GM18498 (cell line): ENCODE results near the gene TAB3.

ENCODE experiments used
- ATAC-seq: cut with Tn5 transposase; IDR thresholded peaks from one replicate; pipeline ENCODE4 v1.9.1; 2021; ENCODE audit warnings: mild to moderate bottlenecking, moderate library complexity; ENCODE audit not compliant: unreplicated experiment

The TAB3 gene

GRCh38 chrX:30887288-30887687 is 1.8 kb downstream of the TAB3 start:
- ATAC-seq, result no peak

GRCh38 chrX:30885136-30885535 is 3.9 kb downstream of the TAB3 start:
- no peak for ATAC-seq

DNA sequence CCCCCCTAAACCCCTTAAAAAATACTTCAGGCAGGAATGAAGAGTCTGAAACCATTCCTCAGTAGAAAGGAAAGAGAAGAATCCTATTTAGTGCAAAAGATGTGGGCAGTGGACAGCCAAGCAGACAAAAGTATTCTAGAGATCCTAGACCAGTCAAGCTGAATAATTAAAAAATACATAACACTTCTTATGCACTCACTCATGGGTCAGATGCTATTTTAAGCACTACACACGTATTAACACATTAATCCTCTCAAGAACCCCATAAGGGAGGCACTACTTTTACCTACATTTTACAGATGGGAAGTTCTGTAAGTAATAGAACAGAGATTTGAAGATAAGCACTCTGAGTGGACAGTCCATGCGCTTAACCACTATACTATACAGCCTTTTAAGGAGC is 5.9 kb downstream of the TAB3 start:
- no peak for ATAC-seq

- ATAC-seq, result no peak
Measured at GRCh38 chrX:30881797-30882196, 7.3 kb downstream of the TAB3 start.

- ATAC-seq, result no peak
Measured at GRCh38 chrX:30881390-30881789, 7.7 kb downstream of the TAB3 start.

- no peak for ATAC-seq
Measured at GRCh38 chrX:30880058-30880457, 9.0 kb downstream of the TAB3 start.

DNA sequence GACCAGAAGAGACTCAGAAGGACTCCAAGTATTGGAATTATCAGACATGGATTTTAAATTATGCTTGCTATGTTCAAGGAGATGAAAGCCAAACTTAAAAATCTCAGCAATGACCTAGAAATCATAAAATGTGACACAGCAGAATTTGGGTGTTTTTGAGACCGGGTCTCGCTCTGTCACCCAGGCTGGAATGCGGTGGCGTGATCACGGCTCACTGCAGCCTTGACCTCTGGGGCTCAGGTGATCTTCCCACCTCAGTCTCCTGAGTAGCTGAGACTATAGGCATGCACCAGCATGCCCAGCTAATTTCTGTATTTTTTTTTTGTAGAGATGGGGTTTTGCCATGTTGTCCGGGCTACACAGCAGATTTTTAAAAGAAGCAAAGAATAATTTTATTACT is 12.7 kb downstream of the TAB3 start:
- ATAC-seq, result no peak

DNA sequence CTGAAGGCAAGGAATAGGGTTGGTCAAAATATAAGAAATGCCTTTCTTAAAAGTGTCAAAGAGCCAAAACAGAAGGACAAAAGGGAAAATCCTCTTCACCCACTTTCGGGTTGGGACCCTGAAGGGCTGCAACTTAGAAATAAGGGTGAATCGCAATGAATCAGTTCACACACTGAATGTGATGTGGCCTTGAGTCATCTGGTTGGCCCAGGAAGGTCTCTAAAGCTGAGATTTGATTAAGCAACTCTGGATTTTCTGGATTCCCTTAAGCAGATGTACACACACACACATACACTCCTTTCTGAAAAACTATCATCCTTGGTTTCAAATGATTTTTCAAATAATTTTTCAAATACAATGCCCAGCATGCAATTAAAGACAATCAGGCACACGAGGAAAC is 13.1 kb downstream of the TAB3 start:
- ATAC-seq, result no peak

GRCh38 chrX:30874851-30875250 is 14.2 kb downstream of the TAB3 start:
- no peak for ATAC-seq

GRCh38 chrX:30870572-30870971 is 18.5 kb downstream of the TAB3 start:
- ATAC-seq, result no peak

GRCh38 chrX:30865612-30866011 is 23.4 kb downstream of the TAB3 start:
- no peak for ATAC-seq

GRCh38 chrX:30865015-30865414 is 24.0 kb downstream of the TAB3 start:
- ATAC-seq, result no peak

DNA sequence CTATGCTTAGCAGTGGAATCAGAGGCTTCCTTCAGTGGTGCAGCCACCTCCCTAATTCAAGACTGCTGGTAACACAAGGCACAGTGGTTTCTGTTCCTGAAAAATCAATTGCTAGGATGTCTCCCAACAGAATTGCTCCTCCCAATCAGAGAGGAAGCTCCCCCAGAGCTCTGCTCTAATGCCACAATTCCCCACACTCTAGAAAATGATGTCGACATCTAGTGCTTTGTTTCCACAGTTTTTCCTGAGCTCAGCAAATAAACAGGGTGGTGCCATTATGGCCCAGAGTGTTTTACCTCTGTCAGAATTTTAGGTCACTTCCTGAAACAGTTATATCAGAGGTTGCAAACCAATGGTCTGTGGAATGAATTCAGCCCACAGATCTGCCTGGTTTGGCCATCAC is 24.7 kb downstream of the TAB3 start:
- no peak for ATAC-seq

- no peak for ATAC-seq
Measured at GRCh38 chrX:30863974-30864373, 25.1 kb downstream of the TAB3 start.

DNA sequence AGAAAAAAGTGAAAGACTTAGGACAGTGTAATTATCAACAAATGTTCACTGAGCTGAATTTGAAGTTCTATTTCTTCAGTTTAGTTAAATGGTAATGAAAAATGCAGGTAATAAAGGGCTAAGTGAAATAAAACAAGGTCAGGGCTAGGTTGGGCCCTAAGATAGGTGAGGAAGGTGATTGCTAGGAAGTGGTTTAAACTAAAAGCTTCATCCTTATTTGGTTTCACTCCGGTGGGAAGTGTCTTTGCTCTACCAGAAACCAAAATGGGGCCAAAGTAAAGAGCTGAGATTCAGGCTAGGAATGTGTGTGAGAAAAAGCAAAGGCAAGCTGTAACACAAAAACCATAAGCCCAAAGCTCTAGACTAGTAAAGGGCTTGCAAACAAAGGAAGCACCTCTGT is 31.0 kb downstream of the TAB3 start:
- no peak for ATAC-seq

GRCh38 chrX:30851449-30851848 is 37.6 kb downstream of the TAB3 start:
- no peak for ATAC-seq

DNA sequence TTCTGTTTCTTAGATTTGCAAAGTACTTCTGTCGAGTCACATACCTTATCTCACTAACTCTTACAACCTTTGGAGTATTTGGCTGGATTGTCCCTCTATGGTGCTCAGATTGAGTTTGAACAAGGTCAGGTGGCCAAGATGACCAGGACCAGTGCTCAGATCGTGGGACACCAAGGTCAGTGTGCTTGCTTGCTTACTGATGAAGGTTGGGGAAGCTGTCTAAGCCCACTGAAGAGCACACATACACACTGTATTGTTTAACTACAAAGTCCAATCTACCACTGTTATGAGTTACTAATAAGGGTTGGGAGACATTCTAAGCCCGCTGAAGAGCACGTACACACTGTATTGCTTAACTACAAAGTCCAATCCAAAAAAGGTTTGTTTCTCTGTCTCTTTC is 53.7 kb downstream of the TAB3 start:
- ATAC-seq, result no peak

- ATAC-seq, result no peak
Measured at GRCh38 chrX:30833896-30834295, 55.2 kb downstream of the TAB3 start.

GRCh38 chrX:30831082-30831481 is 58.0 kb downstream of the TAB3 start:
- peak; percentile 96 for ATAC-seq

- ATAC-seq, result no peak
Measured at GRCh38 chrX:30830326-30830943, 58.6 kb downstream of the TAB3 start.

- no peak for ATAC-seq
Measured at GRCh38 chrX:30824275-30824674, 64.8 kb downstream of the TAB3 start.

- ATAC-seq, result no peak
Measured at GRCh38 chrX:30822764-30823163, 66.3 kb downstream of the TAB3 start.

- ATAC-seq, result peak; percentile 90
Measured at GRCh38 chrX:30822068-30822681, 66.9 kb downstream of the TAB3 start.
